Suppressor macrophage treated with lipopolysaccharide for 4 hours (primary cell): ENCODE results near the gene MYO1D.
A peak's percentile ranks its signal among the peaks of the same experiment; 100 is the strongest.

Source experiments
- DNase-seq: peaks from one replicate; pipeline ENCODE4 v3.0.0-alpha.2; 2020

MYO1D gene

GRCh38 chr17:32520737-32521404 lies 356.1 kb downstream of the MYO1D start:
- DNase-seq, result no peak

- peak; percentile 45 for DNase-seq
Observed at GRCh38 chr17:32520104-32520701, 356.7 kb downstream of the MYO1D start.

- DNase-seq, result no peak
Observed at GRCh38 chr17:32519228-32520103, 357.5 kb downstream of the MYO1D start.

GRCh38 chr17:32518646-32519227 lies 358.2 kb downstream of the MYO1D start:
- no peak for DNase-seq

- DNase-seq, result no peak
Observed at GRCh38 chr17:32517982-32518381, 358.9 kb downstream of the MYO1D start.

- DNase-seq, result no peak
Observed at GRCh38 chr17:32516940-32517701, 359.8 kb downstream of the MYO1D start.

GRCh38 chr17:32516450-32516849 lies 360.5 kb downstream of the MYO1D start:
- DNase-seq, result no peak

- DNase-seq, result no peak
Observed at GRCh38 chr17:32515677-32516383, 361.1 kb downstream of the MYO1D start.

- DNase-seq, result no peak
Observed at GRCh38 chr17:32514606-32515005, 362.3 kb downstream of the MYO1D start.

GRCh38 chr17:32513579-32513978 lies 363.3 kb downstream of the MYO1D start:
- no peak for DNase-seq

- DNase-seq, result no peak
Observed at GRCh38 chr17:32512328-32512727, 364.6 kb downstream of the MYO1D start.

- DNase-seq, result no peak
Observed at GRCh38 chr17:32510466-32510865, 366.5 kb downstream of the MYO1D start.

GRCh38 chr17:32508926-32509325 lies 368.0 kb downstream of the MYO1D start:
- DNase-seq, result no peak

GRCh38 chr17:32504166-32504990 lies 372.5 kb downstream of the MYO1D start:
- peak; percentile 55 for DNase-seq

GRCh38 chr17:32503251-32504165 lies 373.4 kb downstream of the MYO1D start:
- DNase-seq, result peak; percentile 87

GRCh38 chr17:32502710-32503109 lies 374.2 kb downstream of the MYO1D start:
- no peak for DNase-seq

- no peak for DNase-seq
Observed at GRCh38 chr17:32502013-32502412, 374.9 kb downstream of the MYO1D start.

GRCh38 chr17:32498391-32498790 lies 378.5 kb downstream of the MYO1D start:
- DNase-seq, result no peak

- DNase-seq, result no peak
Observed at GRCh38 chr17:32497431-32498205, 379.3 kb downstream of the MYO1D start.
